A673 (cell line): Measurements from ENCODE around the gene KIF26A. TPM values are rescaled to one million over a fixed set of nuclear protein-coding genes. Genes with fewer than 3 reads are reported as not detected.

Experiments used
- BruUV-seq: library from RNA; stranded (reverse); fragments of 400-500 nt; replicated peaks from 2 replicates; lab custom pipeline; 2021; lab: Mats Ljungman, UMichigan
- CTCF ChIA-PET: fragments of 300-600 bp; sonication (Branson Sonifier 250); formaldehyde crosslinking; loops from one replicate; lab custom pipeline; 2022; ENCODE audit warnings: antibody characterized with exemption; lab: Charles Lee
- POLR2A ChIA-PET: fragments of 300-600 bp; sonication (Branson Sonifier 250); formaldehyde crosslinking; loops from one replicate; lab custom pipeline; 2022; ENCODE audit warnings: antibody characterized with exemption; ENCODE audit not compliant: low non-redundant PET; lab: Charles Lee
- DNase-seq: peaks from one replicate; pipeline ENCODE4 v3.0.0-alpha.2; 2015; ENCODE audit warnings: low spot score
- H3K27ac ChIP-seq: fragments of 200-600 bp; sonication (generic); 2 replicates; pipeline ENCODE4 v1.5.1; 2016; ENCODE audit warnings: mixed run types, low read depth, mild to moderate bottlenecking, mixed read lengths, antibody characterized with exemption, low read length; ENCODE audit not compliant: poor library complexity, severe bottlenecking
- H3K27me3 ChIP-seq: fragments of 200-600 bp; sonication (generic); replicated peaks from 2 replicates; pipeline ENCODE4 v1.6.1; 2017; ENCODE audit warnings: mixed run types, low read depth, mild to moderate bottlenecking, mixed read lengths, antibody characterized with exemption, low read length; ENCODE audit not compliant: insufficient read depth, poor library complexity
- H3K36me3 ChIP-seq: fragments of 200-600 bp; sonication (generic); 2 replicates; pipeline ENCODE4 v1.6.1; 2016; ENCODE audit warnings: mixed run types, mild to moderate bottlenecking, mixed read lengths, antibody characterized with exemption, low read length; ENCODE audit not compliant: insufficient read depth, poor library complexity, severe bottlenecking
- H3K4me1 ChIP-seq: fragments of 200-600 bp; sonication (generic); 2 replicates; pipeline ENCODE4 v1.6.1; 2017; ENCODE audit warnings: mixed run types, mild to moderate bottlenecking, mixed read lengths, antibody characterized with exemption, low read length; ENCODE audit not compliant: insufficient read depth, poor library complexity, severe bottlenecking
- H3K4me3 ChIP-seq: fragments of 200-600 bp; sonication (generic); 2 replicates; pipeline ENCODE4 v1.5.1; 2016; ENCODE audit warnings: low read depth, mixed run types, mild to moderate bottlenecking, mixed read lengths, low read length; ENCODE audit not compliant: poor library complexity, severe bottlenecking
- H3K9me3 ChIP-seq: fragments of 200-600 bp; sonication (generic); 2 replicates; pipeline ENCODE4 v1.6.1; 2016; ENCODE audit warnings: mixed run types, low read depth, mild to moderate bottlenecking, mixed read lengths, antibody characterized with exemption, low read length; ENCODE audit not compliant: poor library complexity, severe bottlenecking
- CTCF ChIP-seq: fragments of 300-800, 200-600 bp; sonication (generic); conservative IDR thresholded peaks from 2 replicates; pipeline ENCODE4 v1.5.1; 2017; ENCODE audit warnings: low read depth, mild to moderate bottlenecking, antibody characterized with exemption, low read length, moderate library complexity, mixed read lengths
- EZH2 ChIP-seq: fragments of 200-600 bp; sonication (generic); IDR thresholded peaks from 2 replicates; pipeline ENCODE4 v1.6.1; 2017; ENCODE audit warnings: borderline replicate concordance, low read depth, mild to moderate bottlenecking, mixed read lengths, antibody characterized with exemption, low read length; ENCODE audit not compliant: poor library complexity, severe bottlenecking
- intact Hi-C: fragments of 100-400 bp; cut with micrococcal nuclease; formaldehyde crosslinking; loops from one replicate; pipeline ENCODE4 v1.10.0; 2022; ENCODE audit not compliant: unreplicated experiment
- total RNA-seq: library from RNA; stranded (reverse); gene quantifications from 2 replicates; pipeline ENCODE4 v1.2.3, GENCODE V29; 2021

Gene KIF26A
- total RNA-seq, 1 experiment from 2014 or later: 11.5 TPM

DNA sequence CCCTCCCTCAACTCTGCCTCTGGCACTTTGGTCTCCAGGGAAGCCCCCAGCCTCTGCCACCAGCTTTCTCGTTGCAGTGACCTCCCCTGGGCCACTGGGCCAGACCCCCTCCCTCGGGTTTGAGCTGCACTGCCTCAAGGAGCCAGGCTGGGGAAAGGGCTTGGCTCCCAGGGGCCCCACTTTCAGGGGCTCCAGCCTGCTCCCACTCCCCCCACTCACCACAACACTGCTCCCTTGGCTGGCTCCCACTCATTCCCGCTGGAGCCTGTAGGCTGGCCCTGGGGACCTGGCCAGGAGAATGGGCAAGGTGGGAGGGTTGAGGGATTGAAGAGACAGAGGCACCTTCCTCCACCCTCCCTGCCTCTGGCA lies 19.3 kb upstream of the KIF26A start:
- H3K4me3 ChIP-seq: no peak overlapping the region
- intact Hi-C loops: no loop called here
- peaks cover 7% of the 10 kb centered on the region for H3K9me3 ChIP-seq
- TF ChIP-seq EZH2 (no peak), CTCF (no peak)
- ChIA-PET CTCF (no interaction called here), POLR2A (no interaction called here)
- no peaks in the 10 kb centered on the region for H3K36me3 ChIP-seq
- no peaks in the 10 kb centered on the region for H3K4me1 ChIP-seq
- no peak overlapping the region for H3K27ac ChIP-seq
- H3K27me3 ChIP-seq: peaks cover 88% of the 10 kb centered on the region
- no peak for DNase-seq
- BruUV-seq: no TSS peak

- Histone ChIP-seq H3K4me3 (no peak overlapping the region), H3K27ac (no peak overlapping the region), H3K4me1 (no peaks in the 10 kb centered on the region), H3K36me3 (no peaks in the 10 kb centered on the region), H3K27me3 (peaks cover 82% of the 10 kb centered on the region), H3K9me3 (peaks cover 11% of the 10 kb centered on the region)
- BruUV-seq: no TSS peak
- no peak for DNase-seq
- TF ChIP-seq CTCF: no peak
- no peak for TF ChIP-seq EZH2
- intact Hi-C loops: no loop called here
- ChIA-PET CTCF (no interaction called here), POLR2A (no interaction called here)
These were observed 18.7 kb upstream of the KIF26A start for GRCh38 chr14:104119488-104120251.

- no peak overlapping the region for H3K4me3 ChIP-seq
- no peak for DNase-seq
- ChIA-PET CTCF (no interaction called here), POLR2A (no interaction called here)
- intact Hi-C loops: no loop called here
- TF ChIP-seq CTCF (no peak), EZH2 (no peak)
- H3K27ac ChIP-seq: no peak overlapping the region
- H3K9me3 ChIP-seq: peaks cover 17% of the 10 kb centered on the region
- no peaks in the 10 kb centered on the region for H3K4me1 ChIP-seq
- no peaks in the 10 kb centered on the region for H3K36me3 ChIP-seq
- H3K27me3 ChIP-seq: peaks cover 78% of the 10 kb centered on the region
- no TSS peak for BruUV-seq
These were observed 18.1 kb upstream of the KIF26A start for GRCh38 chr14:104120281-104120741.
